ENCODE results near the gene NACA. TPM values are rescaled to one million over a fixed set of nuclear protein-coding genes. Genes with fewer than 3 reads are reported as not detected.
"Not testable (repeated sequence)": the region's sequence is repeated elsewhere in the genome, so short reads cannot be mapped to it uniquely, and the experiment has no call there.

NACA gene
- total and polyA plus RNA-seq, 2 of the 13 experiments (the other 11 are each of a cell fraction or from before 2014, with no cell fraction given) = 799 to 1,700 TPM

- WGBS (ENCODE audit: low lambda C conversion rate) = 96% methylated on average over 11 of the region's 11 CpGs
- TF ChIP-seq ZNF101 (CRISPR knock-in tag; IDR thresholded peaks at IDR 0.05; ENCODE audit: borderline replicate concordance, low read depth) = no peak
- TF ChIP-seq ISX (CRISPR knock-in tag; conservative IDR thresholded peaks at IDR 0.05) = no peak
- TF ChIP-seq ZC3H13 (CRISPR knock-in tag; IDR thresholded peaks at IDR 0.05) = no peak
- no peak for TF ChIP-seq ZNF775 (CRISPR knock-in tag; IDR thresholded peaks at IDR 0.05; ENCODE audit: borderline replicate concordance)
- TF ChIP-seq, protein P1, sequence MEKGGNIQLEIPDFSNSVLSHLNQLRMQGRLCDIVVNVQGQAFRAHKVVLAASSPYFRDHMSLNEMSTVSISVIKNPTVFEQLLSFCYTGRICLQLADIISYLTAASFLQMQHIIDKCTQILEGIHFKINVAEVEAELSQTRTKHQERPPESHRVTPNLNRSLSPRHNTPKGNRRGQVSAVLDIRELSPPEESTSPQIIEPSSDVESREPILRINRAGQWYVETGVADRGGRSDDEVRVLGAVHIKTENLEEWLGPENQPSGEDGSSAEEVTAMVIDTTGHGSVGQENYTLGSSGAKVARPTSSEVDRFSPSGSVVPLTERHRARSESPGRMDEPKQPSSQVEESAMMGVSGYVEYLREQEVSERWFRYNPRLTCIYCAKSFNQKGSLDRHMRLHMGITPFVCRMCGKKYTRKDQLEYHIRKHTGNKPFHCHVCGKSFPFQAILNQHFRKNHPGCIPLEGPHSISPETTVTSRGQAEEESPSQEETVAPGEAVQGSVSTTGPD (CRISPR knock-in tag; IDR thresholded peaks at IDR 0.05) = no peak
- TF ChIP-seq HMG20B (CRISPR knock-in tag; conservative IDR thresholded peaks at IDR 0.05) = no peak
- TF ChIP-seq ZNF562 (CRISPR knock-in tag; IDR thresholded peaks at IDR 0.05; ENCODE audit: borderline replicate concordance) = no peak
- TF ChIP-seq ZBED4 (CRISPR knock-in tag; IDR thresholded peaks at IDR 0.05; ENCODE audit: borderline replicate concordance) = no peak
- TF ChIP-seq ZBTB25 (CRISPR knock-in tag; IDR thresholded peaks at IDR 0.05) = no peak
- ATAC-seq (no peak), DNase-seq (ENCODE audit: low spot score) (no peak), FAIRE-seq (no peak)
- peaks cover 0 to 15% of the 10 kb centered on the region in 2 experiments; a peak in 3 of 5 replicates for H3K36me3 ChIP-seq (replicated peaks in 1 of 2; ENCODE audit: control insufficient read depth in 1 of 2, insufficient read depth in 2 of 2, low read length in 2 of 2)
- H3K27me3 ChIP-seq (ENCODE audit: control insufficient read depth in 1 of 2, insufficient read depth in 2 of 2, low read length in 2 of 2) = peaks cover 0 to 6% of the 10 kb centered on the region in 2 experiments; a peak in 1 of 5 replicates
- no peak overlapping the region for H3K9ac ChIP-seq (ENCODE audit: insufficient read depth, low read depth, low read length)
- H4K20me1 ChIP-seq (ENCODE audit: insufficient read depth, low read length) = peaks cover 11% of the 10 kb centered on the region
- in situ Hi-C loops (cut with HindIII; ENCODE audit: extremely low pct_ligation_motif_present, low pct_unique_long_range_greater_than_20kb) (loop anchor here (5.0 to 10.0 kb wide), 2 partner anchors 41 to 83 kb away; partner anchors contain the start of genes ATP5F1B and PTGES3), intact Hi-C loops (cut with micrococcal nuclease; ENCODE audit: unreplicated experiment) (loop anchor here (10.0 kb wide), 1 partner anchor 83 kb away; the partner anchor contains the start of gene ATP5F1B)
- H3K4me1 ChIP-seq (ENCODE audit: insufficient read depth, low read length) = peaks cover 5% of the 10 kb centered on the region
- no peak overlapping the region for H2AFZ ChIP-seq (ENCODE audit: low read length)
- ChIA-PET POLR2A (interaction anchor here (1.3 kb wide), 1 partner anchor 24 kb away, joined by 3 read pairs; the partner anchor contains the start of gene PRIM1), CTCF (ENCODE audit: low intra/inter-chr PET ratio, low total read pairs) (no interaction called here)
- no peak overlapping the region for H3K27ac ChIP-seq (ENCODE audit: extremely low read length, insufficient read depth, low read length)
- H3K9me3 ChIP-seq (ENCODE audit: low read length) = no peaks in the 10 kb centered on the region
- BruUV-seq (replicated peaks) = no TSS peak
- no peak overlapping the region for H3K4me2 ChIP-seq (ENCODE audit: low read depth, low read length)
- no peak overlapping the region for H3K4me3 ChIP-seq (replicated peaks in 1 of 3; ENCODE audit: insufficient read depth in 1 of 3, low read depth in 2 of 3, low read length in 3 of 3)
- H3K79me2 ChIP-seq (ENCODE audit: insufficient read depth, low read length) = peaks cover 17% of the 10 kb centered on the region
These were observed 3.2 kb upstream of the NACA start for GRCh38 chr12:56728139-56728861.

- Histone ChIP-seq H3K4me2 (ENCODE audit: low read depth, low read length) (peak overlapping the region; percentile 70; the same call in 1 of the 2 replicates), H3K4me1 (ENCODE audit: insufficient read depth, low read length) (peaks cover 25% of the 10 kb centered on the region), H3K79me2 (ENCODE audit: insufficient read depth, low read length) (peaks cover 38% of the 10 kb centered on the region), H4K20me1 (ENCODE audit: insufficient read depth, low read length) (peaks cover 32% of the 10 kb centered on the region), H3K36me3 (replicated peaks in 1 of 2; ENCODE audit: control insufficient read depth in 1 of 2, insufficient read depth in 2 of 2, low read length in 2 of 2) (peaks cover 5 to 21% of the 10 kb centered on the region in 2 experiments)
- ATAC-seq; H3K27ac ChIP-seq (ENCODE audit: extremely low read length, insufficient read depth, low read length); FAIRE-seq; CTCF ChIA-PET (ENCODE audit: low intra/inter-chr PET ratio, low total read pairs); H3K9me3 ChIP-seq (ENCODE audit: low read length); H3K9ac ChIP-seq (ENCODE audit: insufficient read depth, low read depth, low read length); DNase-seq (ENCODE audit: low spot score); H2AFZ ChIP-seq (ENCODE audit: low read length); H3K27me3 ChIP-seq (ENCODE audit: control insufficient read depth in 1 of 2, insufficient read depth in 2 of 2, low read length in 2 of 2); BruUV-seq (replicated peaks); H3K4me3 ChIP-seq (replicated peaks in 1 of 3; ENCODE audit: insufficient read depth in 1 of 3, low read depth in 2 of 3, low read length in 3 of 3): not testable (repeated sequence)
- in situ Hi-C loops (cut with HindIII; ENCODE audit: extremely low pct_ligation_motif_present, low pct_unique_long_range_greater_than_20kb) (loop anchor here (5.0 to 10.0 kb wide), 2 partner anchors 39 to 81 kb away; partner anchors contain the start of genes ATP5F1B and PTGES3), intact Hi-C loops (cut with micrococcal nuclease; ENCODE audit: unreplicated experiment) (loop anchor here (10.0 kb wide), 1 partner anchor 81 kb away; the partner anchor contains the start of gene ATP5F1B)
- WGBS (ENCODE audit: low lambda C conversion rate) = 97% methylated on average over 15 of the region's 15 CpGs
- POLR2A ChIA-PET = interaction anchor here (0.7 to 1.8 kb wide), 7 partner anchors 12 to 611 kb away, joined by 3 to 13 read pairs (median 5); partner anchors contain the start of gene PRIM1
These were observed 1.1 kb upstream of the NACA start for GRCh38 chr12:56726196-56726675.
